ENCODE measurements around the gene PNPO. TPM values are rescaled to one million over a fixed set of nuclear protein-coding genes. Genes with fewer than 3 reads are reported as not detected.

PNPO gene
- total and polyA plus RNA-seq, 2 of the 8 experiments (the other 6 are each of a cell fraction or from before 2014, with no cell fraction given): 7.0 to 8.1 TPM

GRCh38 chr17:47953909-47954308 is 12.5 kb downstream of the PNPO start:
- H4K8ac ChIP-seq (ENCODE audit: extremely low read depth, insufficient read depth, low read length): no peak overlapping the region
- no peak for FAIRE-seq
- no peak overlapping the region for H3K4me3 ChIP-seq (ENCODE audit: extremely low read depth in 1 of 4, insufficient read depth in 2 of 4, low read depth in 3 of 4, low read length in 4 of 4)
- TF ChIP-seq CTCF (IDR thresholded peaks at IDR 0.05; ENCODE audit: control extremely low read depth in 1 of 3, insufficient read depth in 1 of 3, low read depth in 1 of 3, low read length in 3 of 3) (0 out of 4 replicates have a peak, but pooled peaks of 1 of the 3 experiments have one; percentile 2), POU5F1 (IDR thresholded peaks at IDR 0.05; ENCODE audit: low read depth, low read length) (no peak), SP2 (IDR thresholded peaks at IDR 0.05; ENCODE audit: low read length) (no peak)
- no peak overlapping the region for H3K4ac ChIP-seq (replicated peaks; ENCODE audit: insufficient read length, low read depth, low read length)
- H3K23me2 ChIP-seq (ENCODE audit: low read depth, low read length): no peaks in the 10 kb centered on the region; the same call in 1 of the 2 replicates
- H2BK12ac ChIP-seq (ENCODE audit: low read depth, low read length): no peak overlapping the region
- ChIA-PET CTCF (ENCODE audit: partially characterized antibody) (interaction anchor here (0.9 to 40.5 kb wide), 8 partner anchors 5 to 118 kb away, joined by 3 to 1010 read pairs (median 124); partner anchors contain the start of genes CDK5RAP3, PNPO, PRR15L and SCRN2), POLR2A (ENCODE audit: partially characterized antibody) (interaction anchor here (0.5 to 1.7 kb wide), 4 partner anchors 12 to 95 kb away, joined by 3 to 5 read pairs (median 3); partner anchors contain the start of genes NFE2L1 and PNPO)
- H2AFZ ChIP-seq (ENCODE audit: low read length): no peak overlapping the region
- H4K20me1 ChIP-seq (replicated peaks in 1 of 2; ENCODE audit: control insufficient read depth in 1 of 2, insufficient read depth in 2 of 2, low read length in 2 of 2): no peaks in the 10 kb centered on the region
- no peak for DNase-seq (ENCODE audit: low read depth in 1 of 2, low spot score in 2 of 2)
- H2BK15ac ChIP-seq (ENCODE audit: low read length): no peak overlapping the region
- peaks cover 0 to 6% (median 0%) of the 10 kb centered on the region in 4 experiments; a peak in 1 of 7 replicates for H3K27me3 ChIP-seq (replicated peaks in 1 of 4; ENCODE audit: control insufficient read depth in 3 of 4, extremely low read depth in 1 of 4, insufficient read depth in 3 of 4, low read length in 3 of 4)
- H3K9me3 ChIP-seq (ENCODE audit: insufficient read depth in 2 of 2, low read depth in 1 of 2, low read length in 1 of 2): no peaks in the 10 kb centered on the region
- H3K4me2 ChIP-seq (ENCODE audit: insufficient read depth in 1 of 2, low read depth in 2 of 2, low read length in 2 of 2): no peak overlapping the region
- H3K36me3 ChIP-seq (ENCODE audit: control insufficient read depth in 2 of 4, insufficient read depth in 4 of 4, low read length in 3 of 4): no peaks in the 10 kb centered on the region
- H4K5ac ChIP-seq (ENCODE audit: insufficient read length, low read depth, low read length): no peak overlapping the region
- no peak overlapping the region for H3K27ac ChIP-seq (ENCODE audit: low read depth, low read length)
- H3K56ac ChIP-seq (replicated peaks; ENCODE audit: insufficient read length, low read depth, low read length): no peak overlapping the region
- no peak overlapping the region for H2BK5ac ChIP-seq (ENCODE audit: low read depth, low read length)
- H3K4me1 ChIP-seq (replicated peaks in 1 of 4; ENCODE audit: control insufficient read depth in 3 of 4, insufficient read depth in 4 of 4, low read length in 3 of 4): peaks cover 4 to 26% (median 19%) of the 10 kb centered on the region in 4 experiments
- no peak overlapping the region for H3K18ac ChIP-seq (ENCODE audit: extremely low read depth, low read length)
- H2AK5ac ChIP-seq (ENCODE audit: low read depth, low read length): no peak overlapping the region
- H3K14ac ChIP-seq (ENCODE audit: insufficient read length): no peak overlapping the region
- H3K9ac ChIP-seq (replicated peaks in 1 of 4; ENCODE audit: extremely low read depth in 1 of 4, low read depth in 3 of 4, low read length in 3 of 4): no peak overlapping the region; a peak in 1 of 7 replicates
- H2BK120ac ChIP-seq (replicated peaks; ENCODE audit: low read depth, low read length): no peak overlapping the region
- H4K91ac ChIP-seq (replicated peaks; ENCODE audit: insufficient read length, low read length): no peak overlapping the region
- H3K23ac ChIP-seq (ENCODE audit: insufficient read length): no peak overlapping the region
- no peaks in the 10 kb centered on the region for H3K79me1 ChIP-seq (ENCODE audit: low read depth, low read length)
- no peaks in the 10 kb centered on the region for H3K79me2 ChIP-seq (ENCODE audit: control insufficient read depth in 1 of 2, insufficient read depth in 2 of 2, low read length in 2 of 2)
- no peak overlapping the region for H2BK20ac ChIP-seq (ENCODE audit: low read length)

Measured in H1 (cell line).